Loucy (cell line): ENCODE measurements around the gene PNCK.

ENCODE experiments used
- EZH2phosphoT487 ChIP-seq: fragments of 200-600 bp; IDR thresholded peaks from 2 replicates; pipeline ENCODE4 v1.6.1; 2018; ENCODE audit warnings: antibody characterized with exemption, mild to moderate bottlenecking, moderate library complexity, borderline replicate concordance
- TF ChIP-seq, protein P1 (sequence below): fragments of 200-600 bp; sonication (generic); conservative IDR thresholded peaks from 2 replicates; pipeline ENCODE4 v1.5.1; 2014; ENCODE audit warnings: mild to moderate bottlenecking, antibody characterized with exemption, low read length

DNA sequence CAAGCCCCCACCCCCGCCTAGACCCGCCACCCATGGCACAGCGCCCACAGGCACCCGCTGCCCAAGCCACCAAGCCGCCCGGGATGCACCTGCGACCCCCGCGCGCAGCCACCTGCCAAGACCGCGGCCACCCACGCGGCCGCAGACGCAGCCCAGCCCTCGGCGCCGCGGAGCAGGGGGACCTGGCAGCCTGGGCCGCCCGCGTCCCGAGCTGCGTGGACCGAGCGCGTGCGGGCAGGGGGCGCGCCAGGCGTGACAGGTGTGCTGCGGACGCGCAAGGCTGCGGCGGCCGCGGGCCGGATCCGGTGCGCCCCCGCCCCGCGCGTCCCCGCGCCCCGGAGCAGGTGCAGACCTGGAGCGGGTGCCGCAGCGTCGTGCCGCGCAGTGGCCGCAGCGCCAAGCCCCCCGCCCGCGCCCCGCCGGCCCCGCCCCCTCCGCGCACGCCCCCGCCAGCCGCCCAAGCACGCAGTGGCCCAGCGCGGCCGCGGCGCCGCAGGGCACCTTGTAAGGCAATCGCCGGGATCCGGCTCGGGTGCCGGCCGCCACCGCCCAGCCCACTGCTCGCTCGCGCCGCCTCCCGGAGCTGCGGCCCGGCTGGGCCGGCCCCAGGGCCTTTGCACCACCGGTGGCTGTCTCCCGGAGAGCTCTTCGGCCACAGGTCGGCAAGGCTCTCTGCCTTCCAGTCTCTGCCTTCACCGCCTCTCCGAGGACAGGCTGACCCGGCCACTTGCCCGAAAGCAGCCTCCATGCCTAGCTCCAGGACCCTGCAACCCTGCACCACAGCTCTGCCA, at the start of gene PNCK:
- TF ChIP-seq, protein P1, sequence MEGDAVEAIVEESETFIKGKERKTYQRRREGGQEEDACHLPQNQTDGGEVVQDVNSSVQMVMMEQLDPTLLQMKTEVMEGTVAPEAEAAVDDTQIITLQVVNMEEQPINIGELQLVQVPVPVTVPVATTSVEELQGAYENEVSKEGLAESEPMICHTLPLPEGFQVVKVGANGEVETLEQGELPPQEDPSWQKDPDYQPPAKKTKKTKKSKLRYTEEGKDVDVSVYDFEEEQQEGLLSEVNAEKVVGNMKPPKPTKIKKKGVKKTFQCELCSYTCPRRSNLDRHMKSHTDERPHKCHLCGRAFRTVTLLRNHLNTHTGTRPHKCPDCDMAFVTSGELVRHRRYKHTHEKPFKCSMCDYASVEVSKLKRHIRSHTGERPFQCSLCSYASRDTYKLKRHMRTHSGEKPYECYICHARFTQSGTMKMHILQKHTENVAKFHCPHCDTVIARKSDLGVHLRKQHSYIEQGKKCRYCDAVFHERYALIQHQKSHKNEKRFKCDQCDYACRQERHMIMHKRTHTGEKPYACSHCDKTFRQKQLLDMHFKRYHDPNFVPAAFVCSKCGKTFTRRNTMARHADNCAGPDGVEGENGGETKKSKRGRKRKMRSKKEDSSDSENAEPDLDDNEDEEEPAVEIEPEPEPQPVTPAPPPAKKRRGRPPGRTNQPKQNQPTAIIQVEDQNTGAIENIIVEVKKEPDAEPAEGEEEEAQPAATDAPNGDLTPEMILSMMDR, result no peak
- no peak for TF ChIP-seq EZH2phosphoT487
